ENCODE measurements around the gene OR8G1. TPM values are rescaled to one million over a fixed set of nuclear protein-coding genes. Genes with fewer than 3 reads are reported as not detected.

The OR8G1 gene
- total RNA-seq, 2 experiments from 2014 or later: not detected

GRCh38 chr11:124294687-124295086, 53.8 kb downstream of the OR8G1 start:
- H3K27me3 Mint-ChIP-seq: peaks cover 3% of the 10 kb centered on the region
- no peak overlapping the region for H3K4me3 Mint-ChIP-seq
- ATAC-seq (no peak), DNase-seq (no peak)
- POLR2A ChIA-PET: no interaction called here
- intact Hi-C loops (cut with micrococcal nuclease): no loop called here
- no peak for TF ChIP-seq CTCF (IDR thresholded peaks at IDR 0.05)
- no peaks in the 10 kb centered on the region for H3K36me3 Mint-ChIP-seq (ENCODE audit: low read depth)
- H3K4me1 Mint-ChIP-seq (ENCODE audit: low read depth): no peaks in the 10 kb centered on the region
- H3K27ac Mint-ChIP-seq: no peak overlapping the region
- peaks cover 6% of the 10 kb centered on the region for H3K9me3 Mint-ChIP-seq
- CTCF ChIA-PET: no interaction called here

GRCh38 chr11:124296016-124296415, 55.1 kb downstream of the OR8G1 start:
- ChIA-PET CTCF (no interaction called here), POLR2A (interaction anchor here (0.7 kb wide), 1 partner anchor 108 kb away, joined by 3 read pairs; no protein-coding TSS in a partner anchor)
- Mint-ChIP-seq H3K27me3 (peaks cover 3% of the 10 kb centered on the region), H3K9me3 (peaks cover 6% of the 10 kb centered on the region), H3K36me3 (ENCODE audit: low read depth) (no peaks in the 10 kb centered on the region), H3K4me1 (ENCODE audit: low read depth) (no peaks in the 10 kb centered on the region), H3K27ac (no peak overlapping the region), H3K4me3 (no peak overlapping the region)
- intact Hi-C loops (cut with micrococcal nuclease): no loop called here
- no peak for ATAC-seq
- no peak for DNase-seq
- no peak for TF ChIP-seq CTCF (IDR thresholded peaks at IDR 0.05)

- DNase-seq: no peak
- Mint-ChIP-seq H3K27ac (no peak overlapping the region), H3K27me3 (no peaks in the 10 kb centered on the region), H3K4me3 (no peak overlapping the region), H3K9me3 (no peaks in the 10 kb centered on the region), H3K4me1 (ENCODE audit: low read depth) (no peaks in the 10 kb centered on the region), H3K36me3 (ENCODE audit: low read depth) (no peaks in the 10 kb centered on the region)
- TF ChIP-seq CTCF (IDR thresholded peaks at IDR 0.05): no peak
- intact Hi-C loops (cut with micrococcal nuclease): no loop called here
- ChIA-PET CTCF (no interaction called here), POLR2A (no interaction called here)
- ATAC-seq: no peak
These were observed 57.0 kb downstream of the OR8G1 start for GRCh38 chr11:124297921-124298320.

GRCh38 chr11:124301548-124301947, 60.7 kb downstream of the OR8G1 start:
- CTCF ChIA-PET: no interaction called here
- POLR2A ChIA-PET: no interaction called here
- no peaks in the 10 kb centered on the region for H3K4me1 Mint-ChIP-seq (ENCODE audit: low read depth)

More at GRCh38 chr11:124301548-124301947, 60.7 kb downstream of the OR8G1 start:
- no peak overlapping the region for H3K27ac Mint-ChIP-seq
- no peak overlapping the region for H3K4me3 Mint-ChIP-seq
- TF ChIP-seq CTCF (IDR thresholded peaks at IDR 0.05): no peak
- H3K9me3 Mint-ChIP-seq: no peaks in the 10 kb centered on the region
- intact Hi-C loops (cut with micrococcal nuclease): no loop called here
- no peak for DNase-seq
- peaks cover 2% of the 10 kb centered on the region for H3K27me3 Mint-ChIP-seq
- no peak for ATAC-seq
- H3K36me3 Mint-ChIP-seq (ENCODE audit: low read depth): no peaks in the 10 kb centered on the region

Measured in activated CD8-positive, alpha-beta T cell treated with anti-CD3 and anti-CD28 coated beads for 36 hours (primary cell).